CD4-positive, alpha-beta T cell treated with Interleukin-1 beta for 1 hour (primary cell): Measurements from ENCODE around the gene SKAP2.

ENCODE experiments used
- DNase-seq, 2 donors: peaks; one replicate each; pipeline ENCODE4 v3.0.0-alpha.2; 2020 to 2022

Gene SKAP2

DNA sequence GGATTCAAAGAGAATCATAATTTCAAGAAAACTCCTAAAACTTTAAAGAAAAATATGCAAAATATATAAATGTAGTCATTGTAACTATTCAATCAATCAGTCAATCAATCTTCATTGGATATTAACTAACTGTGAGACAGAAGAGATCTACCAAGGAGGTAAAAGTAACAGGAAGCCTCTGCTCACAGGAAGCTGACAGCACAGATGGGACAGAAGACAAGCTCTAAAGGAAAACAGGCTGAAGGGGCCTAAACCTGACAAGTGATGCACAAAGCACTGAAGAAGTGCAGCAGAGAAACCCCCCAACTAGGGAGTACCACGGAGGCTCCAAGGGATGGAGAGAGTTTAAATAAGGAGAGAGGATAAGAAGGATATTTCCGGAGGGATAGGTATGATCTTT, 173.0 kb downstream of the SKAP2 start:
- no peak for DNase-seq

DNA sequence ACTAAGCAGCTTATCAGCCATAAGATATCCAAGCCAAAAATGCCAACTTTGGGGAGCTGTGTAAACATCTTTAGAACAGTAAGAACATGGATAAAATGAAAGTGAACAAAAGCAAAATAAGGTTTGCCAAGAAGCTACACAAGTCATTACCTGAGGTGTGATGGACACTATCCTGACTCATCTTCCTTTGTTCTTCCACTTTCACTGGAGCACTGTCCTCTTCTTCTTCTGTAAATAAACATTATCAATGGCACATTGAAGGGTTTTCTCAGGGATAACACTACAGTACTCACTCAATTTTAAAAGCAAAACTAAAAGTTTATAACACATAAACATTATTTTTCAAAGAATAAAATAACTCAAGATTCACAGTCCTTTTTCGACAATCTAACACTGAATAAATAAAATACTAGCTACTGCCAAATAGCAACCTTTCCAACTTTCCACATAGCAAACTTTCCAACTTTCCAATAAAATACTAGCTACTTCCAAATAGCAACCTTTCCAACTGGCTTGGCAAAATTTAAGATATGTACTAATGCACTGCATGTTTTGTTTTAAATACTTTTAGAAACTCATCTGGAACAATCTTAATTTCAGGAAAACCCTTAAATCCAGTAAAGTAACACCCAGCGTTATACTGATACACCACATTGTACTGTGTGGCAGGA, 174.1 kb downstream of the SKAP2 start:
- no peak for DNase-seq

GRCh38 chr7:26688936-26689506, 175.4 kb downstream of the SKAP2 start:
- DNase-seq: no peak

GRCh38 chr7:26688388-26688787, 176.0 kb downstream of the SKAP2 start:
- no peak for DNase-seq

DNA sequence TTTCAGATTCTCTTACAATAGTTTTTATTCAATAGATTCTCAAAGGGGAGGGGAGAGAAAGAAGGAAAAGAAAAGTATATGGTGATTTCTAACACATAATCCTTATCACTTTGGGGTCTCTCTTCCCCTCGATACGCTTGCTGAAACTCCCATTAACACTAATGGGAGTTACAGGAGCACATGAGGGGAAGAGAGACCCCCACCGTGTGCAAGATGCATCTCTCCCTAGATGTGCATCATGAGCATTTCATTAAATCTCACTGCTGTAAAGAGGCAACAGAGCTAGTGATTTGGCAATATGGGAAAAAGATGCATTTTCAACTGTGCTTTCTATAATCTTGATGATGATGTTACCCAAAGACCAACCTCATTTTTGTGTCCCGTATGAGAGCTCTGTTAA, 177.4 kb downstream of the SKAP2 start:
- DNase-seq: no peak

- peak in 1 of 2 donors; percentile 42 for DNase-seq
Measured at GRCh38 chr7:26686448-26686981, 177.9 kb downstream of the SKAP2 start.

DNA sequence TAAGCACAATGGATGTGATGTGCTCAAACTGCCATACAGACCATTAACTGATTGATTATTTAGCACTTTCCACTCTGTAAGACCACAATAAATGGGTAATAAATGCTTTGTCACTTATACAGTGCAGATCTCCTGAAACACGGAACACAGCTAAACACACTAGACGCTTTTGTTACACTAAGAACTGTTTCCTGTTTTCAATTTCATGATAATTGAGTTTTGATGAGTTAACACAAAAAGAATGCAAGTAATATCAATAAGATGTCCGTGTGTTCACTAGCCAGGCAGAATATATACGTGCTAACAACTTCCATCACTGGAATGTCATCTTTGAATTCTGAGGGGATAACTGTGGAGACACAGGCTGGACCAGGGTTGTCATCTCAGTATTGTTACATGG, 178.8 kb downstream of the SKAP2 start:
- DNase-seq: no peak

- DNase-seq: no peak
Measured at GRCh38 chr7:26684447-26684846, 179.9 kb downstream of the SKAP2 start.

DNA sequence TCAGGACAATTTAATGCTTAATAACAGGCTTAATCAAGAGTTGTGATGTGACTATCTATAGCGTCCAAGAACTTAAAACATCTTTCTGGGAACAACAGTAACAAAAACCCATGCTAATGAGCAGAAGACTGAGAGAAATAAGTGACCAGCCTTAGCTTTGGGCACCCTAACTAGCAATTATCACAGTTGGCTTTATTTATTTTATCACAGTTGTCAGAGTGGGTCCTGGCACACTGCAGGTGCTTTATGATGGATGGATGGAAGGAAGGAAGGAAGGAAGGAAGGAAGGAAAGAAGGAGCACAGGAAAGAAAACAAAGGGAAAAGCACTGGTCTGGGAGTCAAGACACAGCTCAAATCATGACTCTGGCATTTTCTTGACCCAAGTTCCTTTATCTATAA, 181.1 kb downstream of the SKAP2 start:
- no peak for DNase-seq

DNA sequence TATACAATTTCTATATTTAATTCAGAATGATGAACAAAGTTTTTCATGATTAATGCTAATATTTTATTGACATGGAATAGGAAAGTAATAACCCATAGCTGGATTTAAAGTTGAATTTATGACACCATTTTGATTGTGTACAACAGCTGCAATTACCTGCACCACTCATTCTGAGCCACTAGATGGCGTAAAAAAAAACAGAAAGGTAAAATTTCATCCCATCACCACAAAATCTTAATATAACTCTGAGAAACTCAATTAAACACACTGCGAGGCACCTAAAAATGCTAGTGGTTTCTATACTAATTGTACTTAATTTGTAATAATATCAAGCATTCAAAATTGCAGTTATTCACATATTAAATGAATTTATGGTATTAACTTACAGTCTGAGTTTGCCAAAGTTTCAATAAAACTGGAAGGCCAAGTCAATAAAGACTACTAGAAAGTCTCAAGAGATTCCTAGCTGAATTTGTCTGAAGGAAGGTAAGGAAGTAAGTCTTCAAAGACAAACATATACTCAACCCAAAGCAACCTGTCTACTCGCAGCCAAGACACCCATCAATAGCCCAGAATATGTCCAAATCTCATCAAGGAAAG, 182.5 kb downstream of the SKAP2 start:
- DNase-seq: peak in 1 of 2 donors; percentile 34

- no peak for DNase-seq
Measured at GRCh38 chr7:26680587-26680986, 183.8 kb downstream of the SKAP2 start.

- no peak for DNase-seq
Measured at GRCh38 chr7:26675143-26675887, 189.1 kb downstream of the SKAP2 start.

- DNase-seq: no peak
Measured at GRCh38 chr7:26673858-26674257, 190.5 kb downstream of the SKAP2 start.

DNA sequence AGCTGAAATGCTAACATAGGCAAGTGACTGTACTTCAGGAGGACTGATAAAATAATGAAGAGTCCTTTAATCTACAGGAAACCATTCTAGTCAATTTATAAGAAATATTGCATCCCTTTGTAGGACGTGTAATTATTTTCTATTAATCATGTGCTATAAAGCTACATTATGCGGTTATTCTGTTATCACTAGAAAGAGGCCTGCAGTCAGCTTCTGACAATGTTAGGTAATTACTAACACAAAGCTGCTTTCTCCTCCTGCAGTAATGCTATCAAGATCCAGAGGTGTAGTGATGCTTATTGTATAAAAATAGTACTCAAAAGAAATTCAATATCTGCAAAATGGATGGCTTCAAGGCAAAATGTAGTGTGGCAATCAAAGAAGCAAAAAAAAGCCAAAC, 191.1 kb downstream of the SKAP2 start:
- DNase-seq: no peak

GRCh38 chr7:26670841-26671240, 193.5 kb downstream of the SKAP2 start:
- no peak for DNase-seq

- no peak for DNase-seq
Measured at GRCh38 chr7:26670290-26670689, 194.1 kb downstream of the SKAP2 start.

GRCh38 chr7:26668821-26669220, 195.6 kb downstream of the SKAP2 start:
- DNase-seq: no peak

- DNase-seq: peak; percentile 59 to 68
Measured at GRCh38 chr7:26667514-26668133, 196.8 kb downstream of the SKAP2 start.

DNA sequence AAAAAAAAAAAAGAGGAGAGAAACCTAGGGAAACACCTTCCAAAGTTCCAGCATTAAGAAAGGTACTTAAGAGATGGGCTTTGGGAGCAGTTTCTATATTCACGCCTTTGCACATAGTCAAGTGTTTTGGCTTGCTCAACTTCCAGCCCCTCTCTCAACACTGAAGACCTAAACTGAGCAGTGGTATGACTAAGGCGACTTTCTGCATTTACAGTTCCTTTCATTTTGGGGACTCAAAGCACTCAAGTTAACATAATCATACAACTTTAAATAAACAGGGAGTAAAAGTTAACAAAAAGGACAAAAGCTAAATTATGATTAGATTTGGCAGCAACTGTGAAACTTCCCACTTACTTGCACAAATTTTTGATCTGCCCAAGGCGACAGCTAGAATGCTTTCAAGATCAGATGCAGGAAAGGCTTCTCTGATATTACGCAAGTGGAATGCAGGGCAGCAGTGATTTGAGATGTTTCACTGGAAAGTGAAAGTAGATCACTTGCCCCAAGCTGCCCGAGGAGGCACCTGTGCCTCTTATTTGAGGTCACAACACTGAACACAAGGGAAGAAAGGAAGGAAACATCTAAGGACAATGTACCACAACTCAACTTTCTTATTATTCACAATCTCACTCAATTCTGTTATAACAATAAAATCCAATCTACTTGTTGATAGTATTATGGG, 199.5 kb downstream of the SKAP2 start:
- DNase-seq: peak; percentile 10 to 41

- DNase-seq: no peak
Measured at GRCh38 chr7:26664274-26664673, 200.1 kb downstream of the SKAP2 start.

DNA sequence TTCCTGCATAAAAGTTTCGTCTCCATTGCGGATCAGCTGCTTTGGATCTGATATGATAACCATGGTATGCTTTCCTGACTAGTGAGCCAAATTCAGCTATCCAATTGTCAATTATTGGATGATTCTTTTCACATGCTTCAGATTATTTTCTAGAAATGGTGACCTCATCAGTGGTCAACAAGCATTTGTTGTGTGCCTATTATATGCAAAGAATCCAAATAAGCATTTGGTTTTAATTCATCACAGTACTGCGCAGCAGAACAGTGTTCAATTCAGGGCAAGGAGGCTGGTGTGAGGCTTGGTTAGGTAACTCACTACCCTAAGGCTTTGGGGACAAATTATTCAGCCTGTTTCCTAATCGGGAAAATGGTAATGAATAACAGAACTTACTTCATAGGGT, 200.5 kb downstream of the SKAP2 start:
- DNase-seq: no peak

DNA sequence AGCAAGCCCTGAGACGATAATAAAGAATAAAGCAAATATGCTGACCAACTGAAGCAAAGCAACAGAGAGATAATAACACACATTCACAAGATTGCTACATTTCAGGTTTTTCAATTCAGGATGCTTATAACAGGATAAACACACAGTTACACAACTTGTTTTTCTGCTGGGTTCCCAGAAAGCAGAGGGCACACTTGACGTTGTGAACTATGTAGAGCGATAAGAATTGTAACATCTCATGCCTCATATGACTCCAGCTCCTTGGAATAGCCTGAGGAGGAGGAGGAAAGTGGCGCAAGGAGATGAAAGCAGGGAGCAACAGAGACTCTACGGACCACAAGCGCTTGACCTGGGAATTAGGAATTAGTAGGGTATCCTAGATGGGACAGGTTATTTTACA, 201.7 kb downstream of the SKAP2 start:
- DNase-seq: no peak

- DNase-seq: no peak
Measured at GRCh38 chr7:26659121-26659520, 205.3 kb downstream of the SKAP2 start.
